ENCODE measurements around the gene TMEM203. TPM values are rescaled to one million over a fixed set of nuclear protein-coding genes. Genes with fewer than 3 reads are reported as not detected.
A peak's percentile ranks its signal among the peaks of the same experiment; 100 is the strongest.

TMEM203 gene
- total RNA-seq, 1 experiment from 2014 or later = 35.5 TPM

GRCh38 chr9:137162505-137163364 is 42.7 kb downstream of the TMEM203 start:
- Histone ChIP-seq H3K79me2 (ENCODE audit: insufficient read depth, low read length) (no peaks in the 10 kb centered on the region), H3K23me2 (ENCODE audit: insufficient read length, low read depth, low read length, poor library complexity, severe bottlenecking) (peaks cover 16% of the 10 kb centered on the region), H2BK12ac (ENCODE audit: insufficient read length, low read depth, low read length) (no peak overlapping the region), H3K14ac (ENCODE audit: insufficient read depth, low read length) (no peak overlapping the region), H3T11ph (ENCODE audit: low read length) (no peak overlapping the region), H2BK120ac (ENCODE audit: low read depth, low read length, poor library complexity, severe bottlenecking) (no peak overlapping the region), H2BK20ac (ENCODE audit: low read depth, low read length, poor library complexity, severe bottlenecking) (no peak overlapping the region), H3K18ac (ENCODE audit: insufficient read length, low read depth, low read length) (no peak overlapping the region), H3K27ac (ENCODE audit: insufficient read length, low read depth, low read length) (no peak overlapping the region), H2AK5ac (ENCODE audit: insufficient read length, low read length) (no peak overlapping the region), H3K23ac (ENCODE audit: insufficient read length, low read depth, low read length) (no peak overlapping the region), H4K5ac (ENCODE audit: insufficient read length, low read depth, low read length) (no peak overlapping the region), H3K27me3 (ENCODE audit: insufficient read depth, low read length) (peaks cover 42% of the 10 kb centered on the region; the same call in 1 of the 2 replicates), H3K4me1 (ENCODE audit: insufficient read depth, low read length) (no peaks in the 10 kb centered on the region), H3K9ac (ENCODE audit: extremely low read depth, insufficient read length, low read length) (no peak overlapping the region), H3K4ac (ENCODE audit: low read depth, low read length) (no peak overlapping the region), H3K9me3 (ENCODE audit: control insufficient read depth, low read depth, low read length) (no peaks in the 10 kb centered on the region), H4K20me1 (ENCODE audit: control insufficient read depth, insufficient read depth, insufficient read length) (peaks cover 2% of the 10 kb centered on the region), H3K56ac (ENCODE audit: insufficient read length, low read depth, low read length) (no peak overlapping the region), H3K79me1 (ENCODE audit: insufficient read depth, low read depth, low read length, poor library complexity, severe bottlenecking) (no peaks in the 10 kb centered on the region), H4K91ac (ENCODE audit: insufficient read length, low read depth, low read length) (no peak overlapping the region), H2AFZ (ENCODE audit: low read length) (no peak overlapping the region), H4K8ac (replicated peaks; ENCODE audit: insufficient read length, low read depth, low read length) (no peak overlapping the region), H2BK5ac (ENCODE audit: insufficient read length, low read length) (no peak overlapping the region), H2BK15ac (ENCODE audit: low read depth, low read length) (no peak overlapping the region), H3K4me2 (ENCODE audit: insufficient read depth, insufficient read length, low read length) (peak overlapping the region; percentile 70)
- Mint-ChIP-seq H3K9me3 (no peaks in the 10 kb centered on the region; a peak in 1 of 5 replicates), H3K4me1 (peaks cover 0 to 5% of the 10 kb centered on the region in 2 experiments; a peak in 1 of 4 replicates), H3K27me3 (ENCODE audit: low read depth) (peaks cover 96% of the 10 kb centered on the region), H3K27ac (no peak overlapping the region), H3K4me3 (peak overlapping the region; percentile 50 to 82), H3K36me3 (ENCODE audit: insufficient read depth in 1 of 3, low read depth in 3 of 3) (no peaks in the 10 kb centered on the region)
- TF ChIP-seq, protein P1, sequence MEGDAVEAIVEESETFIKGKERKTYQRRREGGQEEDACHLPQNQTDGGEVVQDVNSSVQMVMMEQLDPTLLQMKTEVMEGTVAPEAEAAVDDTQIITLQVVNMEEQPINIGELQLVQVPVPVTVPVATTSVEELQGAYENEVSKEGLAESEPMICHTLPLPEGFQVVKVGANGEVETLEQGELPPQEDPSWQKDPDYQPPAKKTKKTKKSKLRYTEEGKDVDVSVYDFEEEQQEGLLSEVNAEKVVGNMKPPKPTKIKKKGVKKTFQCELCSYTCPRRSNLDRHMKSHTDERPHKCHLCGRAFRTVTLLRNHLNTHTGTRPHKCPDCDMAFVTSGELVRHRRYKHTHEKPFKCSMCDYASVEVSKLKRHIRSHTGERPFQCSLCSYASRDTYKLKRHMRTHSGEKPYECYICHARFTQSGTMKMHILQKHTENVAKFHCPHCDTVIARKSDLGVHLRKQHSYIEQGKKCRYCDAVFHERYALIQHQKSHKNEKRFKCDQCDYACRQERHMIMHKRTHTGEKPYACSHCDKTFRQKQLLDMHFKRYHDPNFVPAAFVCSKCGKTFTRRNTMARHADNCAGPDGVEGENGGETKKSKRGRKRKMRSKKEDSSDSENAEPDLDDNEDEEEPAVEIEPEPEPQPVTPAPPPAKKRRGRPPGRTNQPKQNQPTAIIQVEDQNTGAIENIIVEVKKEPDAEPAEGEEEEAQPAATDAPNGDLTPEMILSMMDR (conservative IDR thresholded peaks at IDR 0.05) = 0 out of 3 replicates have a peak, but pooled peaks have one; percentile 15
- WGBS (ENCODE audit: extremely low coverage, insufficient read length, low lambda C conversion rate) = no CpG with 5 or more reads among the region's 74 CpGs
- peak; percentile 70 for DNase-seq
